ENCODE measurements around the gene KLHL29. TPM values are rescaled to one million over a fixed set of nuclear protein-coding genes. Genes with fewer than 3 reads are reported as not detected.

Gene KLHL29
- total RNA-seq, 2 donors from 2014 or later = 2.0 to 2.9 TPM

- intact Hi-C loops (cut with DNase I) = no loop called here
- no peak for TF ChIP-seq CTCF (IDR thresholded peaks at IDR 0.05)
- no peak for DNase-seq
- H3K9ac ChIP-seq (ENCODE audit: low read depth in 2 of 2, low read length in 2 of 2) = no peak overlapping the region
- no peak overlapping the region for H3K27ac ChIP-seq
- no peak overlapping the region for H3K4me3 ChIP-seq
- no peaks in the 10 kb centered on the region for H3K4me1 ChIP-seq
- H3K27me3 ChIP-seq = no peaks in the 10 kb centered on the region
- no peaks in the 10 kb centered on the region for H3K36me3 ChIP-seq
- no peaks in the 10 kb centered on the region for H3K9me3 ChIP-seq
Measured at GRCh38 chr2:23695214-23695889, 310.4 kb downstream of the KLHL29 start.

DNA sequence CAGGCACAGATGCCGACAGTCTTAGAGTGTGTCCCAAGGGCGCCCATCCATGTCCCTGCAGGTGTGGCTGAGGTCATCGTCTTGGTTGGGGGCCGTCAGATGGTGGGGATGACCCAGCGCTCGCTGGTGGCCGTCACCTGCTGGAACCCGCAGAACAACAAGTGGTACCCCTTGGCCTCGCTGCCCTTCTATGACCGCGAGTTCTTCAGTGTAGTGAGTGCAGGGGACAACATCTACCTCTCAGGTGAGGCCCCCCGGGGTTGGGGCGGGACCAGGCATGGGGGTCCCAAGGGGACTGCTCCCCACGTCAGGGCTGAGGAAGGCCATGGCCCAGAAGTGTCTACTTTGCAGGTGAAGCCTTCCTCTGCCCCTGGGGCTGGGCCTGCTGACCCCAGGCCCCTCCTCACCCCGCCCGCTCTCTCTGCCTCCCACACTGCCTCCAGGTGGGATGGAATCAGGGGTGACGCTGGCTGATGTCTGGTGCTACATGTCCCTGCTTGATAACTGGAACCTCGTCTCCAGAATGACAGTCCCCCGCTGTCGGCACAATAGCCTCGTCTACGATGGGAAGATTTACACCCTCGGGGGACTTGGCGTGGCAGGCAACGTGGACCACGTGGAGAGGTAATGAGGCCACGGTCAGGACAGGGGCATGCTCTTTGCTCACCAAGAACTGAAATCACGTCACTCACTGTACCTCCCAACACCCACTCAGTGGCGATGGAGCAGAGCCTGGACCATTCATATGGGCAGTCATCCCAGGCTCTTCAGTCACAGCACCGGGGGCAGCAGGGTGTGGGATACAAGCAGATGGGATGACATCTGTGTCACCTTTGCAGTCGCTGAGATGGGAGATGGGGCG is 311.1 kb downstream of the KLHL29 start:
- Histone ChIP-seq H3K4me3 (no peak overlapping the region), H3K9me3 (no peaks in the 10 kb centered on the region), H3K4me1 (no peaks in the 10 kb centered on the region), H3K9ac (ENCODE audit: low read depth in 2 of 2, low read length in 2 of 2) (no peak overlapping the region), H3K36me3 (no peaks in the 10 kb centered on the region), H3K27ac (no peak overlapping the region), H3K27me3 (no peaks in the 10 kb centered on the region)
- DNase-seq = no peak
- intact Hi-C loops (cut with DNase I) = no loop called here
- TF ChIP-seq CTCF (IDR thresholded peaks at IDR 0.05) = no peak

DNA sequence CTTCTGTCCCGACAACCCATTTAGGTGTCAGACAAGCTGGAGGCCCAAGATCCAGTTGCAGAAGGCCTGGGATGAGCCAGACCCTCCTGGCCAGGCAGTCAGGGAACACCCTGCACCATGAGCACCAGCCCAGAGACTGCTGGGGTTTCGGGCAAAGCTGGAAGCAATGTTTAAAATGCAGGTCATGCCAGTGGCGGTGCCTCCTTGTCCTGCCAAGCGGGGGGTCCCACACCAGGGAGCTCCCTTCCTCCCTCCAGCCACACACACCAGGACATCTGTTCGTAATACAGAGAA is 311.7 kb downstream of the KLHL29 start:
- no peaks in the 10 kb centered on the region for H3K9me3 ChIP-seq
- no peak overlapping the region for H3K9ac ChIP-seq (ENCODE audit: low read depth in 2 of 2, low read length in 2 of 2)
- H3K27me3 ChIP-seq = no peaks in the 10 kb centered on the region
- DNase-seq = no peak
- H3K27ac ChIP-seq = no peak overlapping the region
- intact Hi-C loops (cut with DNase I) = no loop called here
- H3K4me1 ChIP-seq = no peaks in the 10 kb centered on the region
- no peak for TF ChIP-seq CTCF (IDR thresholded peaks at IDR 0.05)
- H3K36me3 ChIP-seq = no peaks in the 10 kb centered on the region
- H3K4me3 ChIP-seq = no peak overlapping the region

GRCh38 chr2:23697256-23698075 is 312.5 kb downstream of the KLHL29 start:
- no peaks in the 10 kb centered on the region for H3K9me3 ChIP-seq
- no peak for DNase-seq
- no peak overlapping the region for H3K9ac ChIP-seq (ENCODE audit: low read depth in 2 of 2, low read length in 2 of 2)
- H3K4me1 ChIP-seq = no peaks in the 10 kb centered on the region
- intact Hi-C loops (cut with DNase I) = no loop called here
- H3K27ac ChIP-seq = no peak overlapping the region
- H3K27me3 ChIP-seq = no peaks in the 10 kb centered on the region
- H3K36me3 ChIP-seq = no peaks in the 10 kb centered on the region
- no peak for TF ChIP-seq CTCF (IDR thresholded peaks at IDR 0.05)
- H3K4me3 ChIP-seq = no peak overlapping the region

- no peak for TF ChIP-seq CTCF (IDR thresholded peaks at IDR 0.05)
- no peak overlapping the region for H3K9ac ChIP-seq (ENCODE audit: low read depth in 2 of 2, low read length in 2 of 2)
- H3K27me3 ChIP-seq = no peaks in the 10 kb centered on the region
- H3K4me3 ChIP-seq = no peak overlapping the region
- H3K9me3 ChIP-seq = no peaks in the 10 kb centered on the region
- no peak for DNase-seq
- H3K4me1 ChIP-seq = no peaks in the 10 kb centered on the region
- intact Hi-C loops (cut with DNase I) = no loop called here
- H3K36me3 ChIP-seq = no peaks in the 10 kb centered on the region
- H3K27ac ChIP-seq = no peak overlapping the region
Measured at GRCh38 chr2:23698116-23698693, 313.2 kb downstream of the KLHL29 start.

Data from colonic mucosa (tissue), 4 donors.